ENCODE data around the gene SNX7. TPM values are rescaled to one million over a fixed set of nuclear protein-coding genes. Genes with fewer than 3 reads are reported as not detected.

The SNX7 gene
- total RNA-seq, 1 donor from 2014 or later, result 39.9 TPM

GRCh38 chr1:98739762-98740161 lies 78.2 kb downstream of the SNX7 start:
- no peak overlapping the region for H3K27ac ChIP-seq (ENCODE audit: low read depth, low read length)
- H3K27me3 Mint-ChIP-seq (ENCODE audit: low read depth, unreplicated experiment), result no peaks in the 10 kb centered on the region
- H3K4me2 ChIP-seq (ENCODE audit: low read length), result no peak overlapping the region
- H3K4me1 ChIP-seq (ENCODE audit: insufficient read depth, low read length), result no peaks in the 10 kb centered on the region
- H3K9ac ChIP-seq (ENCODE audit: low read length), result no peak overlapping the region
- H3K4me3 Mint-ChIP-seq (ENCODE audit: unreplicated experiment), result no peak overlapping the region
- no peak overlapping the region for H2AFZ ChIP-seq (ENCODE audit: low read depth, low read length)
- no peaks in the 10 kb centered on the region for H3K79me2 ChIP-seq (ENCODE audit: insufficient read depth, low read length)
- no peak for FAIRE-seq
- H3K9me3 ChIP-seq (ENCODE audit: insufficient read depth, low read depth, low read length), result no peaks in the 10 kb centered on the region
- no peak for DNase-seq (ENCODE audit: low read depth)
- no peak overlapping the region for H3K27ac Mint-ChIP-seq (ENCODE audit: unreplicated experiment)
- no peaks in the 10 kb centered on the region for H3K36me3 ChIP-seq (ENCODE audit: insufficient read depth, low read length)
- peaks cover 2% of the 10 kb centered on the region for H3K36me3 Mint-ChIP-seq (ENCODE audit: low read depth, unreplicated experiment)
- no peaks in the 10 kb centered on the region for H3K4me1 Mint-ChIP-seq (ENCODE audit: low read depth, unreplicated experiment)
- no peak overlapping the region for H3K4me3 ChIP-seq (ENCODE audit: insufficient read depth, low read depth, low read length)
- no peaks in the 10 kb centered on the region for H4K20me1 ChIP-seq (ENCODE audit: insufficient read depth, low read length)
- H3K27me3 ChIP-seq (ENCODE audit: insufficient read depth, low read length), result no peaks in the 10 kb centered on the region
- TF ChIP-seq CTCF (IDR thresholded peaks at IDR 0.05; ENCODE audit: insufficient read depth, low read depth, low read length), result no peak
- no peak for TF ChIP-seq EZH2 (IDR thresholded peaks at IDR 0.05; ENCODE audit: insufficient read depth, low read length)
- no peaks in the 10 kb centered on the region for H3K9me3 Mint-ChIP-seq (ENCODE audit: unreplicated experiment)

- TF ChIP-seq CTCF (IDR thresholded peaks at IDR 0.05; ENCODE audit: insufficient read depth, low read depth, low read length) (no peak), EZH2 (IDR thresholded peaks at IDR 0.05; ENCODE audit: insufficient read depth, low read length) (no peak)
- Mint-ChIP-seq H3K36me3 (ENCODE audit: low read depth, unreplicated experiment) (peaks cover 2% of the 10 kb centered on the region), H3K27ac (ENCODE audit: unreplicated experiment) (no peak overlapping the region), H3K9me3 (ENCODE audit: unreplicated experiment) (no peaks in the 10 kb centered on the region), H3K4me3 (ENCODE audit: unreplicated experiment) (no peak overlapping the region), H3K4me1 (ENCODE audit: low read depth, unreplicated experiment) (no peaks in the 10 kb centered on the region), H3K27me3 (ENCODE audit: low read depth, unreplicated experiment) (no peaks in the 10 kb centered on the region)
- no peaks in the 10 kb centered on the region for H3K79me2 ChIP-seq (ENCODE audit: insufficient read depth, low read length)
- H3K27me3 ChIP-seq (ENCODE audit: insufficient read depth, low read length), result no peaks in the 10 kb centered on the region
- no peak overlapping the region for H3K4me3 ChIP-seq (ENCODE audit: insufficient read depth, low read depth, low read length)
- no peak overlapping the region for H3K27ac ChIP-seq (ENCODE audit: low read depth, low read length)
- FAIRE-seq (no peak), DNase-seq (ENCODE audit: low read depth) (no peak)
- H2AFZ ChIP-seq (ENCODE audit: low read depth, low read length), result no peak overlapping the region
- H4K20me1 ChIP-seq (ENCODE audit: insufficient read depth, low read length), result no peaks in the 10 kb centered on the region
- H3K9ac ChIP-seq (ENCODE audit: low read length), result no peak overlapping the region
- no peaks in the 10 kb centered on the region for H3K36me3 ChIP-seq (ENCODE audit: insufficient read depth, low read length)
- no peak overlapping the region for H3K4me2 ChIP-seq (ENCODE audit: low read length)
- H3K4me1 ChIP-seq (ENCODE audit: insufficient read depth, low read length), result no peaks in the 10 kb centered on the region
- no peaks in the 10 kb centered on the region for H3K9me3 ChIP-seq (ENCODE audit: insufficient read depth, low read depth, low read length)
Observed at GRCh38 chr1:98741164-98741563, 79.6 kb downstream of the SNX7 start.

GRCh38 chr1:98749152-98749756 lies 87.7 kb downstream of the SNX7 start:
- DNase-seq (ENCODE audit: low read depth) (peak; percentile 6), FAIRE-seq (no peak)
- H3K79me2 ChIP-seq (ENCODE audit: insufficient read depth, low read length), result no peaks in the 10 kb centered on the region
- H3K4me3 ChIP-seq (ENCODE audit: insufficient read depth, low read depth, low read length), result no peak overlapping the region
- Mint-ChIP-seq H3K4me1 (ENCODE audit: low read depth, unreplicated experiment) (no peaks in the 10 kb centered on the region), H3K27ac (ENCODE audit: unreplicated experiment) (no peak overlapping the region), H3K27me3 (ENCODE audit: low read depth, unreplicated experiment) (no peaks in the 10 kb centered on the region), H3K9me3 (ENCODE audit: unreplicated experiment) (no peaks in the 10 kb centered on the region), H3K4me3 (ENCODE audit: unreplicated experiment) (no peak overlapping the region), H3K36me3 (ENCODE audit: low read depth, unreplicated experiment) (no peaks in the 10 kb centered on the region)
- H3K36me3 ChIP-seq (ENCODE audit: insufficient read depth, low read length), result no peaks in the 10 kb centered on the region
- H2AFZ ChIP-seq (ENCODE audit: low read depth, low read length), result no peak overlapping the region
- TF ChIP-seq EZH2 (IDR thresholded peaks at IDR 0.05; ENCODE audit: insufficient read depth, low read length) (no peak), CTCF (IDR thresholded peaks at IDR 0.05; ENCODE audit: insufficient read depth, low read depth, low read length) (peak; percentile 25)
- H4K20me1 ChIP-seq (ENCODE audit: insufficient read depth, low read length), result no peaks in the 10 kb centered on the region
- H3K27ac ChIP-seq (ENCODE audit: low read depth, low read length), result no peak overlapping the region
- H3K4me1 ChIP-seq (ENCODE audit: insufficient read depth, low read length), result no peaks in the 10 kb centered on the region
- no peaks in the 10 kb centered on the region for H3K9me3 ChIP-seq (ENCODE audit: insufficient read depth, low read depth, low read length)
- no peak overlapping the region for H3K4me2 ChIP-seq (ENCODE audit: low read length)
- no peaks in the 10 kb centered on the region for H3K27me3 ChIP-seq (ENCODE audit: insufficient read depth, low read length)
- no peak overlapping the region for H3K9ac ChIP-seq (ENCODE audit: low read length)
